Middle frontal gyrus (tissue), 1 donor: ENCODE results near the gene IFRD2.
A peak's percentile ranks its signal among the peaks of the same experiment; 100 is the strongest.

Source experiments
- DNase-seq: peaks from one replicate; pipeline ENCODE4 v3.0.0-alpha.2; 2015; ENCODE audit warnings: low spot score; ENCODE audit errors: extremely low spot score

The IFRD2 gene

GRCh38 chr3:50292159-50293078 lies at the start of gene IFRD2:
Gene IFRD2, minus strand, starts transcription at chr3:50292429. Its CDS starts 155 bp downstream, at chr3:50292274.
- peak; percentile 97 for DNase-seq

DNA sequence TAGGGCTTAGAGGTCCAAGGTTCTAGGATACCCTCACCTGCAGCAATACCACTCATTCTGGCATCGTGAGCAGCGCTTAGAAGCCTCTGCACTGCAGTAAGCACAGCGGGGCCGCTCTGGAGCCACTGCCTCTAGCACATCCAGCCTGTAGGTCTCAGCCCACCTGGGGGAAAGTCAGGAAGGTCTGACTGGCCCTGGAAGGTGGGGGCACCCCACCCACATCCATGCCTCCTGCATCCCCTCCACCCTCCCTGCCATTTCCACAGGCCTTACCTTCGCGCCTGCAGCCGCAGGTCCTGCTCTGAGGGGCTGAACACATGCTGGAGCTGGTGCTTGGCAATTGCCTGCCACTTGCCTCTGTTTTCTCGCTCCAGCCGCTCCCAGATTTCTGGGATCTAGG lies 49.3 kb upstream of the IFRD2 start:
- no peak for DNase-seq

DNA sequence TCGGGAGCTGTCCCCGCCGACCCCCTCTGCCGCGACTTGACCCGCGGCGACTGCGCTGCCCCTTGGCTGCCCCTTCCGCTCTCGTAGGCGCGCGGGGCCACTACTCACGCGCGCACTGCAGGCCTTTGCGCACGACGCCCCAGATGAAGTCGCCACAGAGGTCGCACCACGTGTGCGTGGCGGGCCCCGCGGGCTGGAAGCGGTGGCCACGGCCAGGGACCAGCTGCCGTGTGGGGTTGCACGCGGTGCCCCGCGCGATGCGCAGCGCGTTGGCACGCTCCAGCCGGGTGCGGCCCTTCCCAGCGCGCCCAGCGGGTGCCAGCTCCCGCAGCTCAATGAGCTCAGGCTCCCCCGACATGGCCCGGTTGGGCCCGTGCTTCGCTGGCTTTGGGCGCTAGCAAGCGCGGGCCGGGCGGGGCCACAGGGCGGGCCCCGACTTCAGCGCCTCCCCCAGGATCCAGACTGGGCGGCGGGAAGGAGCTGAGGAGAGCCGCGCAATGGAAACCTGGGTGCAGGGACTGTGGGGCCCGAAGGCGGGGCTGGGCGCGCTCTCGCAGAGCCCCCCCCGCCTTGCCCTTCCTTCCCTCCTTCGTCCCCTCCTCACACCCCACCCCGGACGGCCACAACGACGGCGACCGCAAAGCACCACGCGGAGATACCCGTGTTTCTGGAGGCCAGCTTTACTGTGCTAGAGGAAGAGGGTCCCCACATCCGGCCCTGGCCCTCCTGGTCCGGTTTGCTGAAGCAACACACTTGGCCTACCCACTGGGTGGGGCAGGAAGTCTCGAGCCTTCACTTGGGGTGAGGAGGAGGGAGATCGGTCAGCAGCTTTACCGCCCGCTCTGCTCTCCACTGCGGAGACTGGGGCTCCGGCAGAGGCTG lies 48.5 kb upstream of the IFRD2 start, which contains the start of gene RASSF1:
RASSF1 (minus strand) TSS at position 389 of the 882 bp plus-strand sequence; CDS start at position 358, 31 bp downstream.
- no peak for DNase-seq

DNA sequence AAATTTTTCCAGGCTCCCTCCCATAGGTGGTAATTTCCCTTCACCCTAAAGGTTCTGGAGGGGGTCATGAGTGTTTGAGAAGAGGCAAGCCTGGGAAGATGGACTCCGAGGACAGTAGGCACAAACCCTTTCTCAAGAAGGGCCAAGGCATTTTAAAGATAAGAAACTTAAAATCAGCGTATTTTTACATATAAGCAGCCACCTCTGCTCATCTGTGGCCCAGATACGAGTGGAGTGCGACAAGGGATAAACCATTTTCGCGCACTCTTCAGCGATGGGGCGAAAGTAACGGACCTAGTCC lies 47.9 kb upstream of the IFRD2 start:
- DNase-seq, result no peak

GRCh38 chr3:50339485-50340146 lies 47.4 kb upstream of the IFRD2 start:
- DNase-seq, result no peak

DNA sequence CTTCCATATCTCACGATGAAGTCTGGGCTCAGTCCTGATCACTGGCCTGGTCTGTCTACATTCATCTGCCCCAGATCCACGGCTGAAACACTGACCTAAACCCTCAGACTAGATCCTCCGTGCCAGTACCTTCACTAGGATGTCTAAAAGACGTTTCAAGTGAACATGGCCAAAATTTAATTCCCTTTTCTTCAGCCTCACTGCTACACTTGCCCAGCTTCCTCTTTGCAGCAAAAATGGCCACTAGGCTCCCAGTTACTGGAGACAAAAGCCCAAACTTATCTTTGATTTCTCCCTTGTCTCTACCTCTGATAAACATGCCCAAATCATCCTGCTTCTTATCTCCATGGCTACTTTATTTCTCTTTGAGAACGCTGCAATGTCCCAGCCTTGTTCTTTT lies 46.7 kb upstream of the IFRD2 start:
- no peak for DNase-seq

- peak; percentile 93 for DNase-seq
These were observed 45.1 kb upstream of the IFRD2 start for GRCh38 chr3:50337175-50337861.

DNA sequence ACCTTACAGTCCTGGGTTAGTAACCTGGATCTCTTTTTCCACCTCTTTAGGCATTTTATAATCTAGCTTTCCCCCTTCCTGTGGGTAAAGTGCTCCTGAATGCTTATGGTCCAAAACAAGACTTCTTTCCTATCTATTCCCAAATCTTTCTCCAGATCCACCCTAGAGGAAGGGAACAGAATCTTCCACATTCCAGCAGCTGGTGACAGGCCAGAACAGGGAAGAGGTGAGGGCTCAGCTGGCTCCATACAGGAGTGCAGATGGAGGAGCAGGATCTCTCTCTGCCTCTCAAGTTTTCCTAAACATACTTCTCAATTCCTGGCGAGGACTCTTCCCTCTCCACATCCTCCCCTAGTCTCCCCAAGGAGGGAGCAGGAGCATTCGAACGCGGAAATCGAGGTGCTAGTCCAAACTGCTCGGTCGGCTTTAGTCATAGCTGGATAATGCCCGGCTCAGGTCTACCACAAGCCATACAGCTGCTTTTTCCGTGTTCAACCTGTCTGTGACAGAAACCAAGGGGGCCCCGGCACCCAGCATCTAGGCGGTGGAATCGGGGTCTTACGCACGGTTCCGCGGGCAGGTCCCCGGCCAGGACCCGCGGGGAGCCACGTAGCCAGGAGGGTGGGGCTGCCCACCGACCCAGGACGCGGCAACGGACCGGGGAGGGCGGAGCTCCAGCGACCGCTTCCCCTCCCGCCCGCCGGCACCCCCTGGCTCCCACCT lies 44.4 kb upstream of the IFRD2 start:
- no peak for DNase-seq

DNA sequence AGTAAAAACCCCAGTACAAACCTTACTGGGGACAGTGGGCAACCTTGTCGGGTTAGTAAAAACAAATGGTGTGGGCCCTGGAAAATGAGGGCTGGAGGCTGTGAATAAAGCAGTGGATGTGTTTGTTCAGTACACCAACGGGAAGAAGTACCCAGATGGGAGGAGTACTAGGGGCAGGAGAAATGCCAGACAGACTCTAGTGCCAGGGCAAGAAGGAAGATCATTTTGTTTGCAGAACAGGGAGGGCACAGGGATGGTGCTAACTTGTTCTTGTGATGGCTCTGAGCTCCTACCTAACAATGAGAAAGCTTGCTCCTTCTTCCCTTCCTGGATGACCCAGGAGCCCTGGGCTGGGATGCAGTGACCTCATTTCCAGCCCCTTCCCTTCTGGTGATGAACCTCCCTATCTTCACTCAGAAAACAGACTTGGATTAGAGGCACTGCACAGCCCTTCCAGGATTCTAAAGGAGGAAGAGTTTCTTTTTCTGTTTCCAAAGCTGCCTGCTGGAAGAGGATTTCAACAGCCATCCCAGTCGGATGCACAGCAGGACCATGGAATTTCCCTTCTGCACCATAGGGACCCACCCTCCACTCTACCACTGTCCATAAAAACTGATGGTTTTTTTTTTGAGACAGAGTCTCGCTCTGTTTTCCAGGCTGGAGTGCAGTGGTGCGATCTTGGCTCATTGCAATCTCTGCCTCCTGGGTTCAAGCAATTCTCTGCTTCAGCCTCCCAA lies 42.3 kb upstream of the IFRD2 start:
- DNase-seq, result no peak

DNA sequence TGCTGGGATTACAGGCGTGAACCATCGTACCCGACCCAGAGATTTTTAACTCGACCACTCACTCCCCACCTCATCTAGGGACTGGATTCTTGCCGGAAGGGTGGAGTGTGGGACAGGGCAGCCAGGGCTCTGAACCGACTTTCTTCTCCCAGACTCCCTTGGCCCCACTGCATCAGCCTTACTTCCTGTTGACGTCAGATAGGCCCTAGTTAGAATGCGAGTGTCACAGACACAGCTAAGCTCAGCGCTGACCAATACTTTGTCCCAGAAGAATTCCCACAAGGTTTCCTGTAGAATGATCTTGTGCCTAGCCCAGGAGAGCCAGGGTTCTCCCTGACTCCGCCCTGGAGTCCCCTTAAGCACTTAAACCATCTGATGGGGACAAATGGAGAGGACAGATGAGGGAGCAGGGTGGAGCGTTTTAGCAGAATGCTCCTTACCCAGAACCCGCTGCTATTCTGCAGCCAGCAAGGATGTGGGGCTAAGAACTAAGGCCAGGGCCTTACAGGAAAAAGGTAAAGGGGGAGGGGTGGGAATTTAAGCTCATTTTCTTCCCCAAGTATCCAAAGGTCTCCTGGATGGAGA lies 41.6 kb upstream of the IFRD2 start:
- DNase-seq, result no peak

DNA sequence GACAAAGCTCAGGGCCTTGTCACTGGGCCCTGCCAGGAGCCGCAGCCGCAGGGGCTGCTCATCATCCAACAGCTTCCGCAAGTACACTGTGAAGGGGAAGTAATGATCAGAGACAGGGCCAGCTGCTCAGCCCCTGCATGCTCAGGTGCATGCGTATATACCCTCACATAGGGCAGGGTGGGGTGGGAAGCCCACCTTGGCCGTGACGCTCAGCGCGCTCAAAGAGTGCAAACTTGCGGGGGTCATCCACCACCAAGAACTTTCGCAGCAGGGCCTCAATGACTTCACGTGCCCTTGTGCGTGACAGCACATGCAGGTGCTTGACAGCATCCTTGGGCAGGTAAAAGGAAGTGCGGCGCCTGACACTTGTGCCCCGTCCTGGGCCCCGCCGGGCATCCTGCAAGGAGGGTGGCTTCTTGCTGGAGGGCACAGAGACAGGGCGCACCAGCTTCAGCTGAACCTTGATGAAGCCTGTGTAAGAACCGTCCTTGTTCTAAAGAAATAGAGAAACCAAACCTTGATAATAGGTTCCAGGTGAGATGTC lies 39.2 kb upstream of the IFRD2 start:
- no peak for DNase-seq

DNA sequence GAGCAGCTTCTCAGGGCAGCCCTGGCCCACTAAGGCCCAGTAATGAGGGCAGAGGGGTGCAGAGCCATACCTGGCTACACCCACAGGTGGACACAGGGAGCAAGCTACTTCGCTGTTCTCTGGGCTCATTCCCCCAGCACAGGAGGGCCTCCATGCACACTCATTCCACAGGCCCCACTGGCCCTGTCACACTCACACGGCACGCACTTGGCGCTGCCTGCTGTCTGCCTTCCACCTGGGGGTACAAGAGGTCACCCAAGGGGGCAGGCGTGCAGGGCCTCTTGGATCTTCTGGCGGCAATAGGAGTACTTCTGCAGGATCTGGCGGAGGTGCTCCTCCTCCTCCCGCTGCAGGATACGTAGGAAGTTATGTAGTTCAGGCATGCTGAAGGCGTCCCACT lies 38.1 kb upstream of the IFRD2 start:
- no peak for DNase-seq

- DNase-seq, result peak; percentile 97
These were observed 35.9 kb upstream of the IFRD2 start, which contains the start of gene TUSC2 for GRCh38 chr3:50327943-50328691. Gene TUSC2, minus strand, starts transcription at chr3:50328223. Its CDS starts 124 bp downstream, at chr3:50328099.

GRCh38 chr3:50327129-50327528 lies 34.9 kb upstream of the IFRD2 start:
- no peak for DNase-seq

DNA sequence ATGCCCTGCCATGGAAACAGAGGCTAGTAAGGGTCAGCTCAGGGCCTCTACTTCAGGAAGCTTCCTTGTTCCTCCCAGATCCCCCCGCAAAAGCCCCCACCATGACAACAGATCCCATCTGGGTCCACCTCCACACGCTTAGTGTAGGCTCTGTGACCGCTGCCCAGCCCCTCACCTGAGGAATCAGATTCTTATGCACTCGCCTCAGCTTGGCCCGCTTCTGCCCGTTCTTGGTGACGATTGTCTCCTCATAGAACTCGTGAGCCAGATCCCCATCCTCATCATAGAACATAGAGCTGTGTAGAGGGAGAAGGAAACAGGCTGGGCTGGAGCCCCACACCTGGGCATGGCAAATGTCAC lies 33.9 kb upstream of the IFRD2 start:
- no peak for DNase-seq

- DNase-seq, result no peak
These were observed 33.4 kb upstream of the IFRD2 start for GRCh38 chr3:50325497-50326181.

DNA sequence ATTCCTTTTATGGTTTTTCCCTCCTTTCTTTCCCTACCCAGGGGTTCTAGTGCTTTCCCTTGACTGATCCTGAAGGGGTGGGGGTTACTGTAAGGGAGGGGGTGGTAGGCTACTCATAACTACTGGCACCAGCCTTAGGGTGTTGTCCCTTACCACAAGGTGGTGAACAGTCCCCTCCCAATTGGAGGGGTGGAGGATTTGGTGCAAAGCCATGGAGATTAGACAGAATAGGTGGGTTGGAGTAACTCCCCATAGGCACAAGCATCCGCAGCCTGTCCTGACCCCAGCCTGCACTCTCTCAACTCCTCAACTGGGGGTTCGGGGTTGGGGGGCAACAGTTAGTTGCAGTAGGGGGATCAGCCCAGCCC lies 32.9 kb upstream of the IFRD2 start:
- DNase-seq, result no peak
